ENCODE measurements around the gene STK25. TPM values are rescaled to one million over a fixed set of nuclear protein-coding genes. Genes with fewer than 3 reads are reported as not detected.
A peak's percentile ranks its signal among the peaks of the same experiment; 100 is the strongest.
"Not testable (repeated sequence)": the region's sequence is repeated elsewhere in the genome, so short reads cannot be mapped to it uniquely, and the experiment has no call there.

STK25 gene
- total RNA-seq, 1 experiment from 2014 or later: 159 TPM

DNA sequence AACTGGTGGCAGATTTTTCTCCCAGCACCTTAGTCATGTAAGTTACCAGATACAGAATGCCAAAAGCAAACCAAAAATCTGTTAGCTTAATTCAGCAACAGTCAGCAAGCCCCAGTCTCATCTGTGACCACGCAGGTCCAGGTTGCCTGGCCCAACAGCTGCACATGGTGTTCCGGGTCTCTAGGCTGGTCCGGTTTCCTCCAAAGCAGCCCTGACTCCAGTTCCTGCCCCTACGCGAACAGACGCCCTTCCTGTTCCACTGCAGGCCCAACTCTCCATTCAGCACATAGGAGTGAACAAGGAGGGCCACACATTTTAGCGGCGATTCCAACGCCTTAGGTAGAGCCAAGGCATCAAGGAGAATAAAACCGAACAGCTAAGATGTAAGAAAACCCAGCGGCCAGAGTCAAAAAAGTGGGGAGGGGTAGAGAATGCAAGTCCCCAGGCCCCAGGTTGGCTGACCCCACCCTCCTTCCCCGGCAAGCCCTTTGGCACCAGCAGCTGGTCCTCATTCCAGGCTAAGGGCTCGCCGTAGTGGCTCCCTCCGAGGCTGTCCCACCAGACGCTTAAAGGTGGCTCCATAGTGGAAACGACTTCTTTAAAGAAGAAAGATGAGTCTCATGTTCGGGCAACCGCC is 1.5 kb downstream of the STK25 start:
- Mint-ChIP-seq H3K4me3 (ENCODE audit: low read depth, unreplicated experiment) (peak overlapping the region; percentile 90), H3K27ac (ENCODE audit: unreplicated experiment) (peak overlapping the region; percentile 17), H3K9me3 (ENCODE audit: low read depth, unreplicated experiment) (no peaks in the 10 kb centered on the region), H3K4me1 (ENCODE audit: low read depth, unreplicated experiment) (peaks cover 16% of the 10 kb centered on the region), H3K27me3 (ENCODE audit: unreplicated experiment) (no peaks in the 10 kb centered on the region), H3K36me3 (ENCODE audit: insufficient read depth, unreplicated experiment) (peaks cover 47% of the 10 kb centered on the region)
- CTCF ChIA-PET: no interaction called here
- BruUV-seq (replicated peaks): TSS peak; percentile 44
- intact Hi-C loops (cut with micrococcal nuclease; ENCODE audit: unreplicated experiment): loop anchor here (5.0 kb wide), 1 partner anchor 90 kb away; no protein-coding TSS in a partner anchor
- DNase-seq: no peak
- TF ChIP-seq, protein P1, sequence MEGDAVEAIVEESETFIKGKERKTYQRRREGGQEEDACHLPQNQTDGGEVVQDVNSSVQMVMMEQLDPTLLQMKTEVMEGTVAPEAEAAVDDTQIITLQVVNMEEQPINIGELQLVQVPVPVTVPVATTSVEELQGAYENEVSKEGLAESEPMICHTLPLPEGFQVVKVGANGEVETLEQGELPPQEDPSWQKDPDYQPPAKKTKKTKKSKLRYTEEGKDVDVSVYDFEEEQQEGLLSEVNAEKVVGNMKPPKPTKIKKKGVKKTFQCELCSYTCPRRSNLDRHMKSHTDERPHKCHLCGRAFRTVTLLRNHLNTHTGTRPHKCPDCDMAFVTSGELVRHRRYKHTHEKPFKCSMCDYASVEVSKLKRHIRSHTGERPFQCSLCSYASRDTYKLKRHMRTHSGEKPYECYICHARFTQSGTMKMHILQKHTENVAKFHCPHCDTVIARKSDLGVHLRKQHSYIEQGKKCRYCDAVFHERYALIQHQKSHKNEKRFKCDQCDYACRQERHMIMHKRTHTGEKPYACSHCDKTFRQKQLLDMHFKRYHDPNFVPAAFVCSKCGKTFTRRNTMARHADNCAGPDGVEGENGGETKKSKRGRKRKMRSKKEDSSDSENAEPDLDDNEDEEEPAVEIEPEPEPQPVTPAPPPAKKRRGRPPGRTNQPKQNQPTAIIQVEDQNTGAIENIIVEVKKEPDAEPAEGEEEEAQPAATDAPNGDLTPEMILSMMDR (IDR thresholded peaks at IDR 0.05; ENCODE audit: unreplicated experiment): no peak

DNA sequence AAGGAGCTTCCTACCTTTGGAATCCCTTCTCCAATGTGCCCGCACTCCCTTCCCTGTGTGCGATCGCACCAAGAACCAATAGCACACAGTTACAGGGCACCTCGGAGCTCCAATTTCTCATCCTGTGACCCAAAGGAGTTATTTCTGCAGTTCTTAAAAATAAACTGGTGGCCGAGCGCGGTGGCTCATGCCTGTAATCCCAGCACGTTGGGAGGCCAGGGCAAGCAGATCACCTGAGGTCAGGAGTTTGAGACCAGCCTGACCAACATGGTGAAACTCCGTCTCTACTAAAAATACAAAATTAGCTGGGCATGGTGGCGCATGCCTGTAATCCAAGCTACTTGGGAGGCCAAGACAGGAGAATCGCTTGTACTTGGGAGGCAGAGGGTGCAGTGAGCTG is 2.1 kb downstream of the STK25 start:
- H3K4me3 Mint-ChIP-seq (ENCODE audit: low read depth, unreplicated experiment): peak overlapping the region; percentile 90
- not testable (repeated sequence) for DNase-seq; H3K27me3 Mint-ChIP-seq (ENCODE audit: unreplicated experiment); H3K27ac Mint-ChIP-seq (ENCODE audit: unreplicated experiment); BruUV-seq (replicated peaks); H3K9me3 Mint-ChIP-seq (ENCODE audit: low read depth, unreplicated experiment)
- H3K36me3 Mint-ChIP-seq (ENCODE audit: insufficient read depth, unreplicated experiment): peaks cover 52% of the 10 kb centered on the region
- peaks cover 16% of the 10 kb centered on the region for H3K4me1 Mint-ChIP-seq (ENCODE audit: low read depth, unreplicated experiment)
- CTCF ChIA-PET: interaction anchor here (0.6 kb wide), 1 partner anchor 10 kb away, joined by 3 read pairs; no protein-coding TSS in a partner anchor
- intact Hi-C loops (cut with micrococcal nuclease; ENCODE audit: unreplicated experiment): loop anchor here (5.0 kb wide), 1 partner anchor 91 kb away; no protein-coding TSS in a partner anchor

DNA sequence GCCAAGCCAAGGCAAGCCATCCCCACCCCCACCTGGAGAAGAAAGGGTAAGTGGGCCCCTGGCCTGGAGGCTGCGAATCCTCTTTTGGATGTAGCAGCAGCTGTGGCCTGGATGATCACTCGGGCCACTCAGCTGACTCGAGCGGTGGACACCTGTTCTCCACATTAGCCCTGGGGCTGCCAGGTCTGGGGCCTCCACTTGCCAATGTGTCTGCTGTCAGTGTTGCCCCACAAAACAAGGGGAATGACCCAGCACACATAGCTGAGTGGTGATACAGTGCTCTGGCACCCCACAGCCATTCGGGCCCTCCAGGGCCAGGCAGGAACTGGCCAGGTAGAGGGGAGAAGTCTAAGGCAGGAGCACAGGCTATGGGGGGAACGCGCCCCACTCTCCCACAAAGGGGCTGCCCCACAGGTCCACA is 2.6 kb downstream of the STK25 start:
- TF ChIP-seq, protein P1 (IDR thresholded peaks at IDR 0.05; ENCODE audit: unreplicated experiment): no peak
- no peaks in the 10 kb centered on the region for H3K9me3 Mint-ChIP-seq (ENCODE audit: low read depth, unreplicated experiment)
- BruUV-seq (replicated peaks): no TSS peak
- H3K27me3 Mint-ChIP-seq (ENCODE audit: unreplicated experiment): no peaks in the 10 kb centered on the region
- intact Hi-C loops (cut with micrococcal nuclease; ENCODE audit: unreplicated experiment): loop anchor here (5.0 kb wide), 1 partner anchor 92 kb away; no protein-coding TSS in a partner anchor
- H3K36me3 Mint-ChIP-seq (ENCODE audit: insufficient read depth, unreplicated experiment): peaks cover 57% of the 10 kb centered on the region
- CTCF ChIA-PET: interaction anchor here (0.6 kb wide), 1 partner anchor 10 kb away, joined by 3 read pairs; no protein-coding TSS in a partner anchor
- H3K4me3 Mint-ChIP-seq (ENCODE audit: low read depth, unreplicated experiment): no peak overlapping the region
- peaks cover 16% of the 10 kb centered on the region for H3K4me1 Mint-ChIP-seq (ENCODE audit: low read depth, unreplicated experiment)
- no peak overlapping the region for H3K27ac Mint-ChIP-seq (ENCODE audit: unreplicated experiment)
- no peak for DNase-seq

DNA sequence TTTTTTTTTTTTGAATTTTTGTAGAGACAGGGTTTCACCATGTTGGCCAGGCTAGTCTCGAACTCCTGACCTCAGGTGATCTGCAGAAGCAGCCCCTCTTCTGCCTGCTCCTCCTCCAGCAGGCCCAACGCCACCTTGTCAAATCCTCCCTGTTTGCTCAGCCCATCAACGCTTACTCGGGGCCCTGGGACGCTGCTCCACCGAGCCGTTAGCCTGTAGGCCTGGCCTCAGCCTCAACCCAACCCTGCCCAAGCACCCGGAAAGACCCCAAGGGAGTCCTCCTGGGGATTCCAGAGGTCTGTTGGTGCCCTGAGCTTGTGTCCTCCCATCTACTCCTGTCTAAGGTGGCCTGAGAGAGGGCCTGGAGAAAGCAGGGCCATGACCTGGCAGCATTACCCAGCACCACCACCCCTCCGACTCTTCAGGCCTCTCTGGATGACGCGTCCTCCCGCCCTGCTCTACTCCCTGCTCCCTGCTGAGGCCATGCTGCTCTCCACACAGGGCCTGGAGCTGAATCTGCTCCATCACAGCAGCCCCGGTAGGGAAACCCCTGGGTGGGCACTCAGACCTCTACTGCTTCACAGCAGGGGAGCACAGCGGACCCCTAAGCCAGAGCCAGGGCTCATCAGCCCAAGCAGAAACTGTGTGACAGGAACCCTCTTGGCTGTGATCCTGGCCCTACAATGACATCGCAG is 3.2 kb downstream of the STK25 start:
- H3K4me1 Mint-ChIP-seq (ENCODE audit: low read depth, unreplicated experiment): peaks cover 16% of the 10 kb centered on the region
- no peak for DNase-seq
- TF ChIP-seq, protein P1 (IDR thresholded peaks at IDR 0.05; ENCODE audit: unreplicated experiment): no peak
- no TSS peak for BruUV-seq (replicated peaks)
- peaks cover 58% of the 10 kb centered on the region for H3K36me3 Mint-ChIP-seq (ENCODE audit: insufficient read depth, unreplicated experiment)
- intact Hi-C loops (cut with micrococcal nuclease; ENCODE audit: unreplicated experiment): loop anchor here (5.0 kb wide), 1 partner anchor 92 kb away; no protein-coding TSS in a partner anchor
- H3K27ac Mint-ChIP-seq (ENCODE audit: unreplicated experiment): no peak overlapping the region
- H3K27me3 Mint-ChIP-seq (ENCODE audit: unreplicated experiment): no peaks in the 10 kb centered on the region
- CTCF ChIA-PET: interaction anchor here (1.4 kb wide), 1 partner anchor 93 kb away, joined by 4 read pairs; no protein-coding TSS in a partner anchor
- H3K4me3 Mint-ChIP-seq (ENCODE audit: low read depth, unreplicated experiment): no peak overlapping the region
- H3K9me3 Mint-ChIP-seq (ENCODE audit: low read depth, unreplicated experiment): no peaks in the 10 kb centered on the region
